Measurements from ENCODE around the gene LRRC46. TPM values are rescaled to one million over a fixed set of nuclear protein-coding genes. Genes with fewer than 3 reads are reported as not detected.

The LRRC46 gene
- total RNA-seq, 1 donor from 2014 or later, result not detected

DNA sequence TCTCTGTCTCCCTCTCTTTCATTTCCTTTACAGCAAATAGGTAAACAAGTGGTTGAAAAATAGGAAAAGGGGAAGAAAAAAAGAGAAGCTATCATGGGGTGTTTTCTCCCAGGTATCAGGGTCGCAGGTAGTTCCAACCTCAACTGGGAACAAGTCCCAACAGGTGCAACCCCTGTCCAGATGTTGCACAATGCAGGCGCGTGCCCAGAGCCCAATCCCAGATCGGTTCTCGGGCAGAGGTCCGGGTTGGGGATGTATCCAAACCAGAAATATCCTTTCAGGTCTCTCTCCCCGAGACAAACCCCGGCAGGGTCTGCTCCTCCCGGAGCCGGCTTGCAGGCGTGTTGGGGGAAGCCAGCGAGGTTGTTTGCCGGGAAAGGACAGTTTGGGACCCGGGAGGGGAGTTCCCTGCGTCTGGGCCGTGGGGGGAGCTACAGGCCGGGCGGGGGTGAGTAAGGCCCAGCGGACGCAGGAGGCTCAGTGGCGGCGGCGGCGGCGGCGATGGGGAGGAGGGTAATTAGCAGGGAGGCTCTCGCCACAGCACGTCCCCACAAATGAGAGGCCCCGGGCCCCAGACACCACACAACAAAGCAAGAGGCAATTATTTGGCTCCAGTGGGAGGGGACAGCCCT lies 40.7 kb downstream of the LRRC46 start:
- peaks cover 60 to 71% (median 63%) of the 10 kb centered on the region in 3 donors for H3K27me3 ChIP-seq (ENCODE audit: control insufficient read depth in 3 of 3, insufficient read depth in 3 of 3, low read length in 3 of 3)
- no peak overlapping the region for H3K9ac ChIP-seq (ENCODE audit: low read depth in 1 of 3, low read length in 3 of 3)

DNA sequence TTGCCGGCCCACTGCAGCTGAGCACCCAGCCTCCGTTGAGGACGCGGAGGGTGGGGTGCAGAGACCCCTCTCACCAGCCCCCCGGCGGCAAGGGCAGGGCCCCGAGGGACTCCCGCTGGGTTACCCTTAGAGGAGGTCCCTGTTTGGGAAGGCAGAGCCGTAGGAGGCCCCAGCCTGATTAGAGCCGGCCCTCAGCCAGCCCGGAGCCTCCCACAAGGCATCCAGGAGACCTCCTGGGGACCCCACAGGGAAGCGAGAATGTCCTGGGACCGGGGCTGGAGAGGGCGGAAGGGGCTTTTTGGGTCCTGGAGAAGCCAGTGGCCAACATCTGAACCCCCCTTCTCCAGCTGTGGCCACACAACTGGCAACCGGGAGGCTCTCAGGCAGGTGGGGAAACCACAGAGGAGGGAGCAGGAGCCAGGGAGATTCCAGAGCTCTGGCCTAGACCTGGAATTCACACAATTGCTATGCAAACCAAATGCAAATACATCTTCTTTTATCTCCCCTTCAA lies 41.2 kb downstream of the LRRC46 start:
- Histone ChIP-seq H3K4me1 (ENCODE audit: control insufficient read depth in 3 of 3, insufficient read depth in 3 of 3, low read length in 3 of 3) (peaks cover 0 to 2% (median 0%) of the 10 kb centered on the region in 3 donors), H3K27ac (ENCODE audit: low read depth, low read length) (no peak overlapping the region), H3K27me3 (ENCODE audit: control insufficient read depth in 3 of 3, insufficient read depth in 3 of 3, low read length in 3 of 3) (peaks cover 61 to 72% (median 68%) of the 10 kb centered on the region in 3 donors), H3K4me3 (ENCODE audit: low read length in 3 of 3) (no peak overlapping the region), H3K9me3 (ENCODE audit: control insufficient read depth in 3 of 3, low read length in 3 of 3) (no peaks in the 10 kb centered on the region), H3K36me3 (ENCODE audit: control insufficient read depth in 3 of 3, insufficient read depth in 3 of 3, low read length in 3 of 3) (no peaks in the 10 kb centered on the region), H3K9ac (ENCODE audit: low read depth in 1 of 3, low read length in 3 of 3) (no peak overlapping the region)

More for the DNA sequence above, 40.7 kb downstream of the LRRC46 start:
- no peak overlapping the region for H3K4me3 ChIP-seq (ENCODE audit: low read length in 3 of 3)
- no peaks in the 10 kb centered on the region for H3K36me3 ChIP-seq (ENCODE audit: control insufficient read depth in 3 of 3, insufficient read depth in 3 of 3, low read length in 3 of 3)
- H3K9me3 ChIP-seq (ENCODE audit: control insufficient read depth in 3 of 3, low read length in 3 of 3), result no peaks in the 10 kb centered on the region
- H3K4me1 ChIP-seq (ENCODE audit: control insufficient read depth in 3 of 3, insufficient read depth in 3 of 3, low read length in 3 of 3), result peaks cover 0 to 2% (median 0%) of the 10 kb centered on the region in 3 donors
- H3K27ac ChIP-seq (ENCODE audit: low read depth, low read length), result no peak overlapping the region

DNA sequence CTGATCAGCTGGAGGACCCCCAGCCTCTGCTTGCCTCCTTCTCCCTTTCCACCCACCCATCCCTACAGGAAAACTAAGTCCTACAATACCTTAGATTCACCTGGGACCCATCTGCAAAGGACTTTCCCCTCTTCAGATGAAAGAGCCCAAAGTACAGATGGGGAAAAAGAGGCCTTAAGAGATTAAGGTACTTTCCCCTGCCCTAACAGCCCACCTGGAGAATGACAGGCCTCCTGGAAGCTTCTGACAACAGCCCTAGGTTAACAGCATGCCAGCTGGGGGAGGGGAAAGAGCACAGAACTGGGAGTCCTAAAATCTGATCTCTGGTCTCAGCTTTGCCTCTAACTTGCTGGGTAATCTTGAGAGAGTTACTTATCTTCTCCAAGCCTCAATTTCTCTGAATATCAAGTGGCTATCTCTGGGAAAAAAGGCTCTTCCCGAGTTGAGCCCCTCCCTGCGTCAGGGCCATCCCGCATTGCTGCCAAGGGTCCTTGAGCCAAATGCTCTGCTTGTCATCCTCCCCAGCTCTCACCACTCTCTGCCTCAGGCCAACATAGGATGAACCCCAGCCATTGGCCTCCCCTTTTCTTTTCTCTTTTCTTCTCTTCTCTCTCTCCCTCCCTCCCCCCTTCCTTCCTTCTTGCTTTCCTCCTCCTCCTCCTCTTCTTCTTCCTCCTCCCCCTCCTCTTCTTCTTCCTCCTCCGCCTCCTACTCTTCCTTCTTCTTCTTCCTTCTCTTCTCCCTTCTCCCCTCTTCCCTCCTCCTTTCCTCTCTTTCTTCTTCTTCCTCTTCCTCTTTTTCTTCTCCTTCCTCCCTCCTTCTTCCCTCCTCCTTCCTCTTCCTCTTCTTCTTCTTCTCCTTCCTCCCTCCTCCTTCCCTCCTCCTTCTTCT lies 42.0 kb downstream of the LRRC46 start:
- Histone ChIP-seq H3K4me1 (ENCODE audit: control insufficient read depth in 3 of 3, insufficient read depth in 3 of 3, low read length in 3 of 3) (peaks cover 0 to 2% (median 0%) of the 10 kb centered on the region in 3 donors), H3K9ac (ENCODE audit: low read depth in 1 of 3, low read length in 3 of 3) (no peak overlapping the region), H3K4me3 (ENCODE audit: low read length in 3 of 3) (no peak overlapping the region), H3K27me3 (ENCODE audit: control insufficient read depth in 3 of 3, insufficient read depth in 3 of 3, low read length in 3 of 3) (peaks cover 57 to 71% (median 66%) of the 10 kb centered on the region in 3 donors), H3K36me3 (ENCODE audit: control insufficient read depth in 3 of 3, insufficient read depth in 3 of 3, low read length in 3 of 3) (no peaks in the 10 kb centered on the region), H3K9me3 (ENCODE audit: control insufficient read depth in 3 of 3, low read length in 3 of 3) (no peaks in the 10 kb centered on the region), H3K27ac (ENCODE audit: low read depth, low read length) (no peak overlapping the region)

DNA sequence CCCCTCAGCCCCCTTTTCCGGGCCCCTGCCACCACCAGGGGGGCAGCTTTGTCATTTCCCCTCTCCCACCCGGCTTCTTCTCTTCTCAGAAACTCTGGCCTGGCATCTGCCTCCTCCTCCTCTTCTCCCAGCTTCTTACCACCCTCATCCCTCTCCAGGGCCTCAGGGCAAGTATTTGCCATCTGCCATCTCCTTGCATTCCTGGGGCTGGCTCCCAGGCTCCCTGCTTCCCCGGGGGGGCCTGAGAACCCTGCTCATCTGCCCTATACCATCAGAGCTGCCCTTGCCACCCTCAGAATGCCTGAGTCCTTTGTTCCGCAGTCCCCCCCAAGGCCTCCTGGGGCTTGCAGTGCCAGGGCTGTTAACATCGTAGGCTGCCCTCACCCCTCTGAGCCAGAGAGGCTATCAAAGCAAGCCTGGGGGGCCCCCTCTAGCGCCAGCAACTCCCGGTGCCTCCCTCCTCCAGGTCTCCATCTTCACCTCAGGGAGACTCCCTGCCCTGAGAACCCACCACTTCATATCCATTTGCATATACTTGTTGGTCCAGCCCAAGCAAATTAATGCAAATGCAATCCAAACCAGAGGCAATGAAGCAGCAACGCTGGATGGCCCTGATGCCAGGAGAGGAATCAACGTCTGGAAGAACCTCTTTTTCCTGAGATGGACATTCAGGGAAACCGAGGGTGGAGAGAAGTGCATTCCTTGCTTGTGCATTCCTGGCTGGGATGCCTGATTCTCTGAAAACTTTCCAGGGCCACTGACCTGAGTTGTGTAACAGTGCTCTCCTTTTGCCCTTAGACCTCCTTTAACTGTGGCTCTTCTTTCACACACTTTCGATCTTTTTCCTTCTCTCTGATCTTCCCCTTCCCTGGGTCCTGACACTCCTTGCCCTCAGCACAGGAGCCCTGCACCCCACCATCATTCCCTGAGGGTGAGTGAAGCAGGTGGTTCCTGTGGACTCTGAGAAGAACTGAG lies 43.8 kb downstream of the LRRC46 start:
- Histone ChIP-seq H3K4me3 (ENCODE audit: low read length in 3 of 3) (no peak overlapping the region), H3K9ac (ENCODE audit: low read depth in 1 of 3, low read length in 3 of 3) (no peak overlapping the region), H3K9me3 (ENCODE audit: control insufficient read depth in 3 of 3, low read length in 3 of 3) (no peaks in the 10 kb centered on the region), H3K36me3 (ENCODE audit: control insufficient read depth in 3 of 3, insufficient read depth in 3 of 3, low read length in 3 of 3) (no peaks in the 10 kb centered on the region), H3K4me1 (ENCODE audit: control insufficient read depth in 3 of 3, insufficient read depth in 3 of 3, low read length in 3 of 3) (peaks cover 0 to 2% (median 0%) of the 10 kb centered on the region in 3 donors), H3K27me3 (ENCODE audit: control insufficient read depth in 3 of 3, insufficient read depth in 3 of 3, low read length in 3 of 3) (peaks cover 46 to 61% (median 58%) of the 10 kb centered on the region in 3 donors), H3K27ac (ENCODE audit: low read depth, low read length) (no peak overlapping the region)

DNA sequence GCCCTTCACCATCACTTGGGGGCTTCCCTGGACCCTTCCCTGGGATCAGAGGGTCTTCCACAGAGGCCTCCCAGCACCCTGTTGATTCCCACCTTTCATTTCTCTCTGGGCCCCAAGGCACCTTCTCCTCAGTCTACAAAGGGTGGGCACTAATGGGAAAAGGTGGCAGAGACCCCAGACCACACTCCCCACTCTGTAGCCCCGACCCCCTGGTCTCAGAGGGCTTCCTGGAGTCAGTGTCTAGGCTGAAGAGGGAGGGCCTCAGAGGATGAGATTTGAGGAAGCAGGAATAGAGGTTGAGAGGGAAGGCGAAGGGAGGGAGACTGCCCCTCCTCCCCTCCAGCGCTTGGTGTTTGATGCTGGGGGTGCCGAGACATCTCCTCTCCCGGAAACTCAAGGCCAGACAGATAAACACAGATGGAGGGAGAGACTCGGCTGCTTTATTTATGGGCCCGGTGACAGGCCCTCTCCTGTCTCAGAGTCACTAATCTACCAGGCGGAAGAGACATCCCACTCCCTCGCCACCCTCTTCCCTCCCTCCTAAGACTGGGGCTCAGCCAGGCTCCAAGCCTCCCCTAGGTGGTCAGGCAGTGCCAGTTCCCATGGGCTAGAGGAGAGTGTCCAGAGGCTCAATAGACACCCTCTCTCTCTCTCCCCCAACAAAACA lies 46.0 kb downstream of the LRRC46 start:
- H3K9me3 ChIP-seq (ENCODE audit: control insufficient read depth in 3 of 3, low read length in 3 of 3), result no peaks in the 10 kb centered on the region
- no peak overlapping the region for H3K27ac ChIP-seq (ENCODE audit: low read depth, low read length)
- H3K36me3 ChIP-seq (ENCODE audit: control insufficient read depth in 3 of 3, insufficient read depth in 3 of 3, low read length in 3 of 3), result no peaks in the 10 kb centered on the region
- no peak overlapping the region for H3K9ac ChIP-seq (ENCODE audit: low read depth in 1 of 3, low read length in 3 of 3)
- H3K27me3 ChIP-seq (ENCODE audit: control insufficient read depth in 3 of 3, insufficient read depth in 3 of 3, low read length in 3 of 3), result peaks cover 34 to 44% (median 43%) of the 10 kb centered on the region in 3 donors
- H3K4me1 ChIP-seq (ENCODE audit: control insufficient read depth in 3 of 3, insufficient read depth in 3 of 3, low read length in 3 of 3), result peaks cover 2 to 5% (median 4%) of the 10 kb centered on the region in 3 donors
- H3K4me3 ChIP-seq (ENCODE audit: low read length in 3 of 3), result no peak overlapping the region

DNA sequence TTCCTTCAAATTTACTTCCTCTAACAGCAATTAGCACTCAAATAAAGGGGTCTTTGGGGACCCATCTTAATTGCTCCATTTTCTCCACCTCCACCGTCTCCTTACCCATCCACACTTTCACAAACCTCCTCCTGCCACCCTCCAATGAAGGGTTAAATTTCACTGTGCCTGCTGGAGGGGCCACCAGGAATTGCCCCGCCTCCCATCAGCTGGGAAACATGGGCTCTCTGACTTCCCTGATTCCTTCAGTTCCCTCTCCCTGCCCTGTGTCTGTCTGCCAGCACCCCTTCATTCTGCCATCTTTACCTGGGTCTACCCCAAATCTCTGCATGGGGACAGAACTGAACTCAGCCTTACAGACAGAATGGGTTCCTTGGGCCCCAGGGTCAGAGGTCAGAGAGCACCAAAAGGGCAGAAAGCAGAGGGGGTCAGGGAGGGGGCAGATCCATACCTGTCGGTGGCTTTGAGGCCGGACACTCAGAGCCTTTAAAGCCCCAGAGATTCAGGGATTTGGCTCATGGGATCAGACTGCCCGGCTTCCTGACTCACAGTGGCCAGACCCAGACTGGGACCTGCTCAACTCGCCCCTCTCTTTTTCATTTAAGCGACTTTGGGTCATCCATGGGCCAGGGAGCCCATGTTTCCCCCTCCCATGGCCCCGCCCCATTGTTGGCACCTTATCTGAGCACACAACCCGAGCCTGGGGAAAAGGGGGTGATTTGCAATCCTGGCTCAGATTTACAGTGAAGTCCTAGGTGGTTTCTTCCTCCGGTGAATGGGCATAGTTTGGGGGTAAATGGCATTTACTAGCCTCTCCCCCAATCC lies 46.9 kb downstream of the LRRC46 start:
- Histone ChIP-seq H3K9ac (ENCODE audit: low read depth in 1 of 3, low read length in 3 of 3) (no peak overlapping the region), H3K36me3 (ENCODE audit: control insufficient read depth in 3 of 3, insufficient read depth in 3 of 3, low read length in 3 of 3) (no peaks in the 10 kb centered on the region), H3K27ac (ENCODE audit: low read depth, low read length) (no peak overlapping the region), H3K27me3 (ENCODE audit: control insufficient read depth in 3 of 3, insufficient read depth in 3 of 3, low read length in 3 of 3) (peaks cover 25 to 43% (median 34%) of the 10 kb centered on the region in 3 donors), H3K9me3 (ENCODE audit: control insufficient read depth in 3 of 3, low read length in 3 of 3) (no peaks in the 10 kb centered on the region), H3K4me3 (ENCODE audit: low read length in 3 of 3) (no peak overlapping the region), H3K4me1 (ENCODE audit: control insufficient read depth in 3 of 3, insufficient read depth in 3 of 3, low read length in 3 of 3) (peaks cover 2 to 14% (median 12%) of the 10 kb centered on the region in 3 donors)

DNA sequence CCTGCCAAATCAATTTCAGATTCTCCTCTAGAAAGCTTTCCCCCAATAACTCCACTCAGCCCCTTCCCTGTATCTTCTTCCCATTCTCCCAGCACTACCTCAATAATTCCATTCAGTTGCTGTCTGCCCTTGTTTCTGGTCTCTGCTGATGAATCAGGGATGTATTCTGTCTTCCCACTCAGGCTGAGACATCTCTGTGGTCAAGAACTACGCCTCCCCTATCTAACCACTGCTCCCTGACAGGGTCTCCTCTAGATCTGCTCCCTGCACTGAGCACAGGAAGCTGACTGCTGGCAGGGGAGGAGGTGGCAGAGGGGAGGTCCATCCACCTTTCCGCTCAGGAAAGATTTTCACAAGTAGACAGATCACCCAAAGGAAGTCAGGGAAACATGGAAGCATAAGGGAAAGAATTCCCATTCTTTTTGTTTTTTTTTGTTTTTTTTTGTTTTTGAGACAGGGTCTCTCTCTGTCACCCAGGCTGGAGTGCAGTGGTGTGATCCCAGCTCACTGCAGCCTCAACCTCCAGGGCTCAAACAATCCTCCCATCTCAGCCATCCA lies 47.6 kb downstream of the LRRC46 start:
- peaks cover 2 to 14% (median 12%) of the 10 kb centered on the region in 3 donors for H3K4me1 ChIP-seq (ENCODE audit: control insufficient read depth in 3 of 3, insufficient read depth in 3 of 3, low read length in 3 of 3)
- no peaks in the 10 kb centered on the region for H3K9me3 ChIP-seq (ENCODE audit: control insufficient read depth in 3 of 3, low read length in 3 of 3)
- H3K27ac ChIP-seq (ENCODE audit: low read depth, low read length), result no peak overlapping the region
- H3K36me3 ChIP-seq (ENCODE audit: control insufficient read depth in 3 of 3, insufficient read depth in 3 of 3, low read length in 3 of 3), result no peaks in the 10 kb centered on the region
- peaks cover 22 to 48% (median 34%) of the 10 kb centered on the region in 3 donors for H3K27me3 ChIP-seq (ENCODE audit: control insufficient read depth in 3 of 3, insufficient read depth in 3 of 3, low read length in 3 of 3)
- no peak overlapping the region for H3K4me3 ChIP-seq (ENCODE audit: low read length in 3 of 3)
- no peak overlapping the region for H3K9ac ChIP-seq (ENCODE audit: low read depth in 1 of 3, low read length in 3 of 3)

DNA sequence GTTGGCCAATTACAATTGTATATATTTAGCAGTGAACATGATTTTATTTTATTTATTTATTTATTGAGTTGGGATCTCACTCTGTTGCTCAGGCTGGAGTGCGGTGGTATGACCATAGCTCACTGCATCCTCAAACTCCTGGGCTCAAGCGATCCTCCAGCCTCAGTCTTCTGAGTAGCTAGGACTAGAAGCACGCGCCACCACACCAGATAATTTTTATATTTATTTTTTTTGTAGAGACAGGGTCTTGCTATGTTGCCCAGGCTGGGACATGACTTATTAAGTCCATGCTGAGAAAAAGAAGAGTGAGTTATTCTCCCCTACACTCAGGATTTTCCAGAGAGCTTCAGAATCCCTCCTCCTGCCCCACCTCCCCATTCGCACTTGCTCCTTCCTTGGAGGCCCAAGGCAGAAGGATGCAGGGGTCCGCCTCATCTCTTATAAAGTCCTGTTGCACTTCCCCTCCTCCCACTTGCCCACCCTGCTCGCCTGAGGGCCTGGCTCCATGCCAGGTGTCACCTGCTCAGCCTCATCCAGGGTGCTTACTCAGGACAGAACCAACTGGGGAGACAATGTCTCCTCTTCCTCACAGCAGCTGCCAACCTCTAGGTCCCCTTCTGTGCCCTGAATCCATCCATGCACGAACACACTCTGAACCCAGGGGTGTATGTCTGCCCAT lies 48.4 kb downstream of the LRRC46 start:
- Histone ChIP-seq H3K9me3 (ENCODE audit: control insufficient read depth in 3 of 3, low read length in 3 of 3) (no peaks in the 10 kb centered on the region), H3K27ac (ENCODE audit: low read depth, low read length) (no peak overlapping the region), H3K27me3 (ENCODE audit: control insufficient read depth in 3 of 3, insufficient read depth in 3 of 3, low read length in 3 of 3) (peaks cover 17 to 41% (median 27%) of the 10 kb centered on the region in 3 donors), H3K4me3 (ENCODE audit: low read length in 3 of 3) (no peak overlapping the region), H3K4me1 (ENCODE audit: control insufficient read depth in 3 of 3, insufficient read depth in 3 of 3, low read length in 3 of 3) (peaks cover 2 to 14% (median 12%) of the 10 kb centered on the region in 3 donors), H3K9ac (ENCODE audit: low read depth in 1 of 3, low read length in 3 of 3) (no peak overlapping the region), H3K36me3 (ENCODE audit: control insufficient read depth in 3 of 3, insufficient read depth in 3 of 3, low read length in 3 of 3) (no peaks in the 10 kb centered on the region)

All from skeletal muscle tissue (tissue), 4 donors.